ENCODE results near the gene BET1L. TPM values are rescaled to one million over a fixed set of nuclear protein-coding genes. Genes with fewer than 3 reads are reported as not detected.

The BET1L gene
- polyA plus RNA-seq, 1 of the 3 experiments (the other 2 are of a cell fraction): 56.9 TPM

GRCh38 chr11:225734-226453 is 18.7 kb upstream of the BET1L start:
- CTCF ChIA-PET: interaction anchor here (6.1 kb wide), 1 partner anchor 25 kb away, joined by 20 read pairs; no protein-coding TSS in a partner anchor
- Histone ChIP-seq H3K9ac (no peak overlapping the region), H3K4me3 (ENCODE audit: low read depth in 2 of 2, low read length in 1 of 2) (no peak overlapping the region), H3K79me2 (ENCODE audit: insufficient read depth) (peaks cover 18% of the 10 kb centered on the region), H3F3A (replicated peaks; ENCODE audit: insufficient read depth) (no peaks in the 10 kb centered on the region), H3K36me3 (replicated peaks in 1 of 2; ENCODE audit: control insufficient read depth in 1 of 2, insufficient read depth in 2 of 2, low read length in 1 of 2) (peaks cover 0 to 4% of the 10 kb centered on the region in 2 experiments), H3K9me3 (no peaks in the 10 kb centered on the region), H3K4me2 (no peak overlapping the region), H3K27ac (ENCODE audit: low read depth in 2 of 2, low read length in 1 of 2) (no peak overlapping the region), H2AFZ (ENCODE audit: low read depth) (no peak overlapping the region), H3K9me2 (no peaks in the 10 kb centered on the region), H4K20me1 (ENCODE audit: insufficient read depth) (no peaks in the 10 kb centered on the region; the same call in 1 of the 2 replicates), H3K27me3 (ENCODE audit: insufficient read depth) (no peaks in the 10 kb centered on the region), H3K4me1 (ENCODE audit: control insufficient read depth in 1 of 2, insufficient read depth in 2 of 2, low read depth in 1 of 2, low read length in 1 of 2) (no peaks in the 10 kb centered on the region)
- no peak for DNase-seq
- 98% methylated on average over 9 of the region's 10 CpGs for WGBS (ENCODE audit: low lambda C conversion rate)
- POLR2A ChIA-PET: no interaction called here
- TF ChIP-seq RCOR1 (IDR thresholded peaks at IDR 0.05; ENCODE audit: low read length) (no peak), RFX5 (IDR thresholded peaks at IDR 0.05; ENCODE audit: low read length) (no peak), RAD21 (IDR thresholded peaks at IDR 0.05; ENCODE audit: low read length) (no peak), TEAD4 (IDR thresholded peaks at IDR 0.05; ENCODE audit: borderline replicate concordance, insufficient read depth) (no peak), TCF12 (IDR thresholded peaks at IDR 0.05) (no peak)

GRCh38 chr11:224424-224823 is 17.2 kb upstream of the BET1L start:
- ChIA-PET POLR2A (no interaction called here), CTCF (no interaction called here)
- Histone ChIP-seq H3K36me3 (replicated peaks in 1 of 2; ENCODE audit: control insufficient read depth in 1 of 2, insufficient read depth in 2 of 2, low read length in 1 of 2) (peaks cover 0 to 4% of the 10 kb centered on the region in 2 experiments), H3F3A (replicated peaks; ENCODE audit: insufficient read depth) (no peaks in the 10 kb centered on the region), H3K4me1 (ENCODE audit: control insufficient read depth in 1 of 2, insufficient read depth in 2 of 2, low read depth in 1 of 2, low read length in 1 of 2) (no peaks in the 10 kb centered on the region), H3K4me2 (no peak overlapping the region), H3K27me3 (ENCODE audit: insufficient read depth) (no peaks in the 10 kb centered on the region), H3K4me3 (ENCODE audit: low read depth in 2 of 2, low read length in 1 of 2) (no peak overlapping the region), H3K9ac (no peak overlapping the region), H2AFZ (ENCODE audit: low read depth) (no peak overlapping the region), H4K20me1 (ENCODE audit: insufficient read depth) (no peaks in the 10 kb centered on the region; the same call in 1 of the 2 replicates), H3K9me2 (no peaks in the 10 kb centered on the region), H3K79me2 (ENCODE audit: insufficient read depth) (peaks cover 15% of the 10 kb centered on the region), H3K9me3 (no peaks in the 10 kb centered on the region), H3K27ac (ENCODE audit: low read depth in 2 of 2, low read length in 1 of 2) (no peak overlapping the region)
- TF ChIP-seq IRF3 (IDR thresholded peaks at IDR 0.05; ENCODE audit: low read depth, low read length) (no peak), RXRA (IDR thresholded peaks at IDR 0.05; ENCODE audit: borderline replicate concordance, low read depth) (no peak), GATA2 (CRISPR knock-in tag; IDR thresholded peaks at IDR 0.05) (no peak), MEF2A (IDR thresholded peaks at IDR 0.05; ENCODE audit: borderline replicate concordance, low read depth) (no peak), MXI1 (IDR thresholded peaks at IDR 0.05; ENCODE audit: low read depth, low read length) (no peak), SIN3A (IDR thresholded peaks at IDR 0.05; ENCODE audit: borderline replicate concordance, low read depth, low read length) (no peak), USF2 (IDR thresholded peaks at IDR 0.05; ENCODE audit: borderline replicate concordance, low read depth, low read length) (no peak), MAX (IDR thresholded peaks at IDR 0.05; ENCODE audit: low read depth) (no peak), NFIC (IDR thresholded peaks at IDR 0.05; ENCODE audit: borderline replicate concordance) (no peak), GABPA (IDR thresholded peaks at IDR 0.05; ENCODE audit: low read depth) (no peak), JUND (IDR thresholded peaks at IDR 0.05) (no peak), EP300 (IDR thresholded peaks at IDR 0.05; ENCODE audit: borderline replicate concordance in 1 of 2, low read depth in 1 of 2, low read length in 1 of 2) (no peak), REST (IDR thresholded peaks at IDR 0.05; ENCODE audit: low read depth, low read length) (no peak), CTCF (IDR thresholded peaks at IDR 0.05) (no peak)
- DNase-seq: no peak
- 87% methylated on average over 7 of the region's 7 CpGs for WGBS (ENCODE audit: low lambda C conversion rate)
